ENCODE results near the gene CYS1. TPM values are rescaled to one million over a fixed set of nuclear protein-coding genes. Genes with fewer than 3 reads are reported as not detected.

CYS1 gene
- polyA plus RNA-seq, 1 donor (not counting 4 experiments of a cell fraction or from before 2014, with no cell fraction given), result 0.14 TPM

DNA sequence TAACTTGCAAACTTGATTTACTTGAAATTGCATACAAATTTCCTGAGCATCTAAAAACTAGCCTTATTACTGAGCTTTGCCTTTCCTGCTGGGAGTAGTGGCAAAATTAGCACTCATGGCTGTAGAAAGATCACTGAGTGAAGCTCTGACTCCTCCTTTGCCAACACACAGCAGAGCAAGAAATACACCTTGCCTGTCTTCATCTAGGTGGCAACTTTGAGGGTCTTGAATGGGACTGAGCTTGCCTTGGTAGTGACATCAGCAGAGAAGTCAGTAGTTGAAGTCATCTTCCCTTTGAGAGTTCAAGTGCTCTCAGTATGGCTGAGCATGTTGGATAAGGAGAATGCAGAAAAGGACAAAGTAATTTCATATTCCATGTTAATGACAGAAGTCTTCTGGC lies 48.2 kb upstream of the CYS1 start:
- Histone ChIP-seq H3K4me3 (ENCODE audit: control insufficient read depth in 2 of 3, extremely low read depth in 1 of 3, insufficient read depth in 2 of 3, low read depth in 1 of 3, low read length in 3 of 3) (no peak overlapping the region), H3K27ac (ENCODE audit: control insufficient read depth, insufficient read depth, low read length) (no peak overlapping the region), H3K27me3 (ENCODE audit: control insufficient read depth, extremely low read depth, insufficient read depth, low read length) (no peaks in the 10 kb centered on the region), H3K79me2 (ENCODE audit: control insufficient read depth, insufficient read depth, low read length) (peaks cover 7% of the 10 kb centered on the region), H3K36me3 (ENCODE audit: control insufficient read depth in 2 of 2, extremely low read depth in 1 of 2, insufficient read depth in 2 of 2, low read length in 2 of 2) (peaks cover 2 to 29% of the 10 kb centered on the region in 2 experiments), H3K4me1 (ENCODE audit: control insufficient read depth, extremely low read depth, insufficient read depth, low read length) (peaks cover 17% of the 10 kb centered on the region), H4K20me1 (ENCODE audit: control insufficient read depth, extremely low read depth, insufficient read depth, low read length) (no peaks in the 10 kb centered on the region), H3K9me1 (ENCODE audit: control insufficient read depth, extremely low read depth, insufficient read depth, low read length) (no peaks in the 10 kb centered on the region), H3K4me2 (ENCODE audit: control insufficient read depth, extremely low read depth, insufficient read depth, low read depth, low read length) (no peak overlapping the region), H3K9me3 (ENCODE audit: control insufficient read depth, low read depth, low read length) (no peaks in the 10 kb centered on the region), H3K9ac (ENCODE audit: control insufficient read depth, extremely low read depth, insufficient read depth, low read length) (no peak overlapping the region), H2AFZ (ENCODE audit: control insufficient read depth, low read length) (no peak overlapping the region)
- dilution Hi-C loops (cut with MboI; ENCODE audit: extremely low pct_ligation_motif_present, low sequenced_read_pairs), result no loop called here
- no peak for FAIRE-seq
- DNase-seq (ENCODE audit: low read depth, low spot score), result no peak
- TF ChIP-seq, protein P1, sequence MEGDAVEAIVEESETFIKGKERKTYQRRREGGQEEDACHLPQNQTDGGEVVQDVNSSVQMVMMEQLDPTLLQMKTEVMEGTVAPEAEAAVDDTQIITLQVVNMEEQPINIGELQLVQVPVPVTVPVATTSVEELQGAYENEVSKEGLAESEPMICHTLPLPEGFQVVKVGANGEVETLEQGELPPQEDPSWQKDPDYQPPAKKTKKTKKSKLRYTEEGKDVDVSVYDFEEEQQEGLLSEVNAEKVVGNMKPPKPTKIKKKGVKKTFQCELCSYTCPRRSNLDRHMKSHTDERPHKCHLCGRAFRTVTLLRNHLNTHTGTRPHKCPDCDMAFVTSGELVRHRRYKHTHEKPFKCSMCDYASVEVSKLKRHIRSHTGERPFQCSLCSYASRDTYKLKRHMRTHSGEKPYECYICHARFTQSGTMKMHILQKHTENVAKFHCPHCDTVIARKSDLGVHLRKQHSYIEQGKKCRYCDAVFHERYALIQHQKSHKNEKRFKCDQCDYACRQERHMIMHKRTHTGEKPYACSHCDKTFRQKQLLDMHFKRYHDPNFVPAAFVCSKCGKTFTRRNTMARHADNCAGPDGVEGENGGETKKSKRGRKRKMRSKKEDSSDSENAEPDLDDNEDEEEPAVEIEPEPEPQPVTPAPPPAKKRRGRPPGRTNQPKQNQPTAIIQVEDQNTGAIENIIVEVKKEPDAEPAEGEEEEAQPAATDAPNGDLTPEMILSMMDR (optimal IDR thresholded peaks at IDR 0.05 in 1 of 3, IDR thresholded peaks at IDR 0.05 in 1 of 3, conservative IDR thresholded peaks at IDR 0.05 in 1 of 3; ENCODE audit: extremely low read depth in 1 of 3, insufficient read depth in 2 of 3, low read length in 3 of 3), result no peak
- no peak for TF ChIP-seq EZH2 (IDR thresholded peaks at IDR 0.05; ENCODE audit: low read length)

DNA sequence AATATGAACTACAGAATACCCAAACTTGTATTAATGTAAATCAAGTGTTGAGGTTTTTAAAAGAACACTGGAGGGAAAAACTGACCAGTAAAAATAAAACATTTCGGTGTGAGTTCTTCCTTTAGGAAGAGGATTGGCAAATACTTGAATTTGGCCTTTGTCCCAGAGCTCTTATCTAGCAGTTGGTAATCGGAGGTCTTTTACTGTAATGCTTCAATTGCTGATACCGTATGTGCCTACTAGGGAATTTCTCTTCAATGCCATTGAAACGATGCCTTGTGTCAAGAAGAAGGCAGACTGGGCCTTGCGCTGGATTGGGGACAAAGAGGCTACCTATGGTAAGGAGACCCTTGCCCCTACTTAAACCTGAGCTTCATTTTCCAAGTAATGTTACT lies 46.4 kb upstream of the CYS1 start:
- TF ChIP-seq, protein P1 (optimal IDR thresholded peaks at IDR 0.05 in 1 of 3, IDR thresholded peaks at IDR 0.05 in 1 of 3, conservative IDR thresholded peaks at IDR 0.05 in 1 of 3; ENCODE audit: extremely low read depth in 1 of 3, insufficient read depth in 2 of 3, low read length in 3 of 3), result no peak
- TF ChIP-seq EZH2 (IDR thresholded peaks at IDR 0.05; ENCODE audit: low read length), result no peak
- DNase-seq (ENCODE audit: low read depth, low spot score), result no peak
- H2AFZ ChIP-seq (ENCODE audit: control insufficient read depth, low read length), result no peak overlapping the region
- H3K9me1 ChIP-seq (ENCODE audit: control insufficient read depth, extremely low read depth, insufficient read depth, low read length), result no peaks in the 10 kb centered on the region
- no peaks in the 10 kb centered on the region for H3K9me3 ChIP-seq (ENCODE audit: control insufficient read depth, low read depth, low read length)
- no peaks in the 10 kb centered on the region for H3K27me3 ChIP-seq (ENCODE audit: control insufficient read depth, extremely low read depth, insufficient read depth, low read length)
- H3K79me2 ChIP-seq (ENCODE audit: control insufficient read depth, insufficient read depth, low read length), result peaks cover 18% of the 10 kb centered on the region
- peaks cover 2 to 24% of the 10 kb centered on the region in 2 experiments for H3K36me3 ChIP-seq (ENCODE audit: control insufficient read depth in 2 of 2, extremely low read depth in 1 of 2, insufficient read depth in 2 of 2, low read length in 2 of 2)
- H4K20me1 ChIP-seq (ENCODE audit: control insufficient read depth, extremely low read depth, insufficient read depth, low read length), result no peaks in the 10 kb centered on the region
- no peak overlapping the region for H3K4me2 ChIP-seq (ENCODE audit: control insufficient read depth, extremely low read depth, insufficient read depth, low read depth, low read length)
- FAIRE-seq, result no peak
- H3K4me1 ChIP-seq (ENCODE audit: control insufficient read depth, extremely low read depth, insufficient read depth, low read length), result peaks cover 19% of the 10 kb centered on the region
- no peak overlapping the region for H3K9ac ChIP-seq (ENCODE audit: control insufficient read depth, extremely low read depth, insufficient read depth, low read length)
- dilution Hi-C loops (cut with MboI; ENCODE audit: extremely low pct_ligation_motif_present, low sequenced_read_pairs), result no loop called here
- no peak overlapping the region for H3K4me3 ChIP-seq (ENCODE audit: control insufficient read depth in 2 of 3, extremely low read depth in 1 of 3, insufficient read depth in 2 of 3, low read depth in 1 of 3, low read length in 3 of 3)
- H3K27ac ChIP-seq (ENCODE audit: control insufficient read depth, insufficient read depth, low read length), result no peak overlapping the region
